MM.1S (cell line): ENCODE data around the gene LBH.

Source experiments
- DNase-seq: peaks from one replicate; pipeline ENCODE4 v3.0.0-alpha.2; 2015
- H2AFZ ChIP-seq: fragments of 300-600 bp; sonication (generic); 2 replicates; pipeline ENCODE4 v1.6.0; 2016; ENCODE audit warnings: antibody characterized with exemption, low read length
- H3F3A ChIP-seq: fragments of 300-600 bp; sonication (generic); 2 replicates; pipeline ENCODE4 v1.6.1; 2016; ENCODE audit warnings: mild to moderate bottlenecking, antibody characterized with exemption, low read length, moderate library complexity, mixed read lengths; ENCODE audit not compliant: insufficient read depth
- H3K27ac ChIP-seq: fragments of 300-600 bp; sonication (generic); 2 replicates; pipeline ENCODE4 v1.5.1; 2016; ENCODE audit warnings: mild to moderate bottlenecking, low read length
- H3K27me3 ChIP-seq: fragments of 300-600 bp; sonication (generic); replicated peaks from 2 replicates; pipeline ENCODE4 v1.6.0; 2016; ENCODE audit warnings: low read length; ENCODE audit not compliant: insufficient read depth
- H3K36me3 ChIP-seq: fragments of 300-600 bp; sonication (generic); replicated peaks from 2 replicates; pipeline ENCODE4 v1.6.1; 2016; ENCODE audit warnings: mild to moderate bottlenecking, low read length, mixed read lengths; ENCODE audit not compliant: insufficient read depth
- H3K4me1 ChIP-seq: fragments of 300-600 bp; sonication (generic); 2 replicates; pipeline ENCODE4 v1.6.1; 2016; ENCODE audit warnings: low read length, mixed read lengths
- H3K4me2 ChIP-seq: fragments of 300-600 bp; sonication (generic); 2 replicates; pipeline ENCODE4 v1.6.0; 2016; ENCODE audit warnings: low read depth, low read length
- H3K4me3 ChIP-seq: fragments of 300-600 bp; sonication (generic); 2 replicates; pipeline ENCODE4 v1.5.1; 2016; ENCODE audit warnings: low read length, mixed read lengths
- H3K79me2 ChIP-seq: fragments of 300-600 bp; sonication (generic); 2 replicates; pipeline ENCODE4 v1.6.1; 2016; ENCODE audit warnings: mixed run types, low read length, mixed read lengths
- H3K9ac ChIP-seq: fragments of 300-600 bp; sonication (generic); 2 replicates; pipeline ENCODE4 v1.6.1; 2016; ENCODE audit warnings: low read length, mixed read lengths
- H3K9me2 ChIP-seq: fragments of 300-600 bp; sonication (generic); replicated peaks from 2 replicates; pipeline ENCODE4 v1.6.1; 2016; ENCODE audit warnings: mild to moderate bottlenecking, low read length, mixed read lengths; ENCODE audit not compliant: insufficient read depth
- H3K9me3 ChIP-seq: fragments of 300-600 bp; sonication (generic); replicated peaks from 2 replicates; pipeline ENCODE4 v1.6.1; 2016; ENCODE audit warnings: mild to moderate bottlenecking, low read length, mixed read lengths; ENCODE audit not compliant: insufficient read depth
- H4K20me1 ChIP-seq: fragments of 300-600 bp; sonication (generic); 2 replicates; pipeline ENCODE4 v1.6.1; 2016; ENCODE audit warnings: mild to moderate bottlenecking, low read length, moderate library complexity, mixed read lengths; ENCODE audit not compliant: insufficient read depth
- CTCF ChIP-seq: fragments of 300-600 bp; sonication (generic); IDR thresholded peaks from 2 replicates; pipeline ENCODE4 v1.5.1; 2016; ENCODE audit warnings: antibody characterized with exemption, low read length, mixed read lengths
- EZH2 ChIP-seq: fragments of 300-600 bp; sonication (generic); optimal IDR thresholded peaks from 2 replicates; pipeline ENCODE3; 2017; ENCODE audit warnings: low read depth, mild to moderate bottlenecking, antibody characterized with exemption, low read length, mixed read lengths
- EZH2phosphoT487 ChIP-seq: fragments of 300-600 bp; sonication (generic); IDR thresholded peaks from 2 replicates; pipeline ENCODE4 v1.6.1; 2018; ENCODE audit warnings: antibody characterized with exemption, low read length

The LBH gene

GRCh38 chr2:30234180-30234971 lies 3.0 kb downstream of the LBH start:
- Histone ChIP-seq H3K4me2 (no peak overlapping the region), H4K20me1 (no peaks in the 10 kb centered on the region), H3K9me3 (no peaks in the 10 kb centered on the region), H3K4me1 (no peaks in the 10 kb centered on the region), H2AFZ (no peak overlapping the region), H3K27me3 (peaks cover 22% of the 10 kb centered on the region), H3K79me2 (no peaks in the 10 kb centered on the region), H3K4me3 (no peak overlapping the region), H3K9me2 (no peaks in the 10 kb centered on the region), H3K36me3 (no peaks in the 10 kb centered on the region), H3K27ac (no peak overlapping the region), H3K9ac (no peak overlapping the region), H3F3A (no peaks in the 10 kb centered on the region)
- no peak for DNase-seq
- TF ChIP-seq EZH2 = no peak
- TF ChIP-seq CTCF = no peak
- no peak for TF ChIP-seq EZH2phosphoT487

- H3K27ac ChIP-seq = no peak overlapping the region
- H3K4me3 ChIP-seq = no peak overlapping the region
- H2AFZ ChIP-seq = no peak overlapping the region
- no peaks in the 10 kb centered on the region for H3K36me3 ChIP-seq
- no peak overlapping the region for H3K4me2 ChIP-seq
- TF ChIP-seq CTCF (no peak), EZH2phosphoT487 (no peak), EZH2 (no peak)
- DNase-seq = no peak
- no peaks in the 10 kb centered on the region for H3K4me1 ChIP-seq
- no peaks in the 10 kb centered on the region for H3K9me3 ChIP-seq
- H3K79me2 ChIP-seq = no peaks in the 10 kb centered on the region
- H3K27me3 ChIP-seq = peaks cover 22% of the 10 kb centered on the region
- no peaks in the 10 kb centered on the region for H3F3A ChIP-seq
- no peaks in the 10 kb centered on the region for H3K9me2 ChIP-seq
- no peak overlapping the region for H3K9ac ChIP-seq
- H4K20me1 ChIP-seq = no peaks in the 10 kb centered on the region
Observed at GRCh38 chr2:30235008-30235655, 3.8 kb downstream of the LBH start.

GRCh38 chr2:30235859-30236535 lies 4.7 kb downstream of the LBH start:
- Histone ChIP-seq H2AFZ (no peak overlapping the region), H3K4me1 (no peaks in the 10 kb centered on the region), H3K79me2 (no peaks in the 10 kb centered on the region), H3K4me2 (no peak overlapping the region), H3F3A (no peaks in the 10 kb centered on the region), H3K9me2 (no peaks in the 10 kb centered on the region), H3K27ac (no peak overlapping the region), H3K27me3 (peaks cover 22% of the 10 kb centered on the region), H3K9me3 (no peaks in the 10 kb centered on the region), H4K20me1 (no peaks in the 10 kb centered on the region), H3K36me3 (no peaks in the 10 kb centered on the region), H3K9ac (no peak overlapping the region), H3K4me3 (no peak overlapping the region)
- DNase-seq = no peak
- no peak for TF ChIP-seq EZH2phosphoT487
- no peak for TF ChIP-seq EZH2
- TF ChIP-seq CTCF = no peak
